ENCODE data around the gene ZCCHC3.

Gene ZCCHC3

DNA sequence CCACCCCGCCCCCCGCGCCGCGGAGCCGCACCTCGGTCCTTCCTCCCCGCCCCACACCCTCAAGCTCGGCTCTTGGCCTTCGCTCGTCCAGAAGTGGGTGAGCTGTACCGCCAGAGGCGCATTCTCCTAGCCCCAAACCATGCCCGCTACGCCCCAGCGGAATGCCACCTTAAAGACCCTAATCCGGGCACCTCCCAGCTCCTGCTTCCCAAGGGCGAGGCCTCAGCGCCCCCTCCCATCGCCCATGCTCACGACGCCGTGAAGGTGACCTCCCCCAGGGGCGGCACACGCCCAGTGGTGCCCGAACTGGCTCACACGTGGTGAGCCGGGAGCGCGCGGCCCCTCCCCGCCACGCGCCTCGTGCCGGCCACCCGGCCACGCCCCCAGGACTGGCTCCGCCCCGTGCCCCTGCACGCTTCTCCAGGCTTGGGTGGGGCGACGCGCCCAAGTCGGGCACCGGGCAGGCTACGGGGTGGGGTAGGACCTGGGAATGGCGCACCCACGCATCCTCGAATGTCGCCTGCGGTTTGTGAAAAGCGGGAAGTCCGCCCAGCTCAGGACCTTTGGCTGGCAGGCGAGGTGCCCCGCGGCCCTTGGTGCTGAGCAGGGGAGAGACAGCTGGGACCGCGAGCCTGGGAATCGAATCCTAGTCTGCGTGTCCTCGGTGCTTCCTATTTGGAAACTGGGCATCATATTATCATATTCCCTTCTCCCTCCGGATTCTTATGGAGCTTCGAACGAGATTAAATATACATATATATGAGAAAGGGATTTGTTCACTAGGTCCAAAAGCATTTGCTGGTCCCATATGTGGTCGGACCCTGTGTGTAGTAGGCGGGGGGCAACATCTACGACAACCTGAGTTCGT, 27.0 kb downstream of the ZCCHC3 start:
- no peak overlapping the region for H4K8ac ChIP-seq (ENCODE audit: low read depth, low read length)
- H3K56ac ChIP-seq (ENCODE audit: low read length): peak overlapping the region; percentile 93
- no peak overlapping the region for H3K4ac ChIP-seq (ENCODE audit: low read depth, low read length)
- DNase-seq: peak; percentile 96
- no peak overlapping the region for H3K23ac ChIP-seq (ENCODE audit: low read length)
- peaks cover 3% of the 10 kb centered on the region for H3K36me3 ChIP-seq (ENCODE audit: control insufficient read depth, insufficient read depth, low read length)
- peak overlapping the region; percentile 46 for H2BK5ac ChIP-seq (ENCODE audit: low read length)
- no peak overlapping the region for H2BK15ac ChIP-seq (replicated peaks; ENCODE audit: low read depth)
- peaks cover 12% of the 10 kb centered on the region for H3K79me1 ChIP-seq (ENCODE audit: low read length)
- peak overlapping the region; percentile 72 for H3K9ac ChIP-seq (ENCODE audit: low read length)
- H3K4me2 ChIP-seq (ENCODE audit: low read length): peak overlapping the region; percentile 71
- H3K79me2 ChIP-seq (ENCODE audit: control insufficient read depth, insufficient read depth, low read length): peaks cover 15% of the 10 kb centered on the region
- no peak overlapping the region for H2BK120ac ChIP-seq (ENCODE audit: low read depth, low read length)
- no peaks in the 10 kb centered on the region for H3K4me1 ChIP-seq (ENCODE audit: control insufficient read depth, low read depth, low read length)
- no peak overlapping the region for H4K5ac ChIP-seq (ENCODE audit: low read length)
- WGBS (ENCODE audit: extremely low coverage, insufficient coverage, low lambda C conversion rate): no CpG with 5 or more reads among the region's 69 CpGs
- H3K18ac ChIP-seq (ENCODE audit: low read length): peak overlapping the region; percentile 60
- H3K27me3 ChIP-seq (ENCODE audit: insufficient read depth, low read length, poor library complexity): no peaks in the 10 kb centered on the region
- peak overlapping the region; percentile 71 for H3K27ac ChIP-seq (ENCODE audit: low read depth, low read length)
- H2AK5ac ChIP-seq (ENCODE audit: low read length): no peak overlapping the region
- peak overlapping the region; percentile 59 for H3K4me3 ChIP-seq (ENCODE audit: low read length)

DNA sequence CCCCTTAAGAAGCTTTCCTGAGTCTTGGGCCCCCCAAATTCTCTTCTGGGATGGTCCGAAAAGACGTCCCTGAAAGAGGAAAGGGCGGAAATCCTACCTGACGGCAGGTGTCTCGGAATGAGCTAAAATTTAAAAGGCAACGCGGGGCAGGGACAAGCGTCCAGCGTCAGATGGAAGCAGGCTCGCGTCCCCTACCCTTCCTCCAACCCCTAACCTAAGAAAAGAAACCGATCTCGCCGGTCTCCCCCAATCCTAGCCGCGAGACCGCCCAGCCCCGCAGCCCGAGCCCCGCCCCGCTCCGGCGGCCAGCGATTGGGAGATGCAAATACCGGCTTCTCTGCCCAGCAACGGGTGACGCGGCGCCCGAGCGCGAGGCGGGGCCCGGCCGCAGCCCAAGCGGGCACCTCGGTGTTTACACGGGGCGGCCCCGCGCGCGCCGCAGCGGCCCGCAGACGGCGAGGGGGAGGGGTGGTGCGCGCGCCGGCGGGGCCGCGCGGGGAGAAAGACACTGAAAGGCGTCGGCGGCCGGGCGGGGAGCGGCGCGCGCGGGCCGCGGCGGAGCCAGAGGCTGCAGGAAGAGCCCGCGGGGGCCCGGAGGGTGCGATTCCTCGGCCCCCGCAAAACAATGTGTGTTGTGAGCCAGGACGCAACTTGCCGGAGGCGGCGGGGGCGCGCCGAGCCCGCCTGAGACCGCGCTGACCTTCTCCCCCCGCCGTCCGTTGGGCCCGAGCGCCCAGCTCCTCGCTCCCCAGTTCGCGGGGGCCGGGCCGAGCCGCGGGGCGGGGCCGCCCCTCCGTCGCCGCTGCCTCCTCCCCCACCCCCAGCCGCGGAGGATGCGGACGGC, 27.9 kb downstream of the ZCCHC3 start, which contains the start of gene SOX12:
Gene SOX12 (plus strand): TSS at position 508 of the 844 bp plus-strand sequence. CDS start 373 bp downstream, outside the sequence.
- peak within 1 kb of the TSS; percentile 98 for H3K56ac ChIP-seq (ENCODE audit: low read length)
- H2BK15ac ChIP-seq (replicated peaks; ENCODE audit: low read depth): no peak within 1 kb of the TSS
- H3K23ac ChIP-seq (ENCODE audit: low read length): peak within 1 kb of the TSS; percentile 92
- H3K18ac ChIP-seq (ENCODE audit: low read length): peak within 1 kb of the TSS; percentile 88
- peaks cover 15% of the 10 kb centered on the region for H3K79me2 ChIP-seq (ENCODE audit: control insufficient read depth, insufficient read depth, low read length)
- peak within 1 kb of the TSS; percentile 46 for H3K4ac ChIP-seq (ENCODE audit: low read depth, low read length)
- H3K79me1 ChIP-seq (ENCODE audit: low read length): peaks cover 12% of the 10 kb centered on the region
- peak; percentile 97 for DNase-seq
- no peak within 1 kb of the TSS for H2AK5ac ChIP-seq (ENCODE audit: low read length)
- H3K9ac ChIP-seq (ENCODE audit: low read length): peak within 1 kb of the TSS; percentile 95
- H3K27ac ChIP-seq (ENCODE audit: low read depth, low read length): peak within 1 kb of the TSS; percentile 96
- peak within 1 kb of the TSS; percentile 70 for H3K4me2 ChIP-seq (ENCODE audit: low read length)
- no CpG with 5 or more reads among the region's 106 CpGs for WGBS (ENCODE audit: extremely low coverage, insufficient coverage, low lambda C conversion rate)
- H4K8ac ChIP-seq (ENCODE audit: low read depth, low read length): no peak within 1 kb of the TSS
- H4K5ac ChIP-seq (ENCODE audit: low read length): no peak within 1 kb of the TSS
- no peaks in the 10 kb centered on the region for H3K27me3 ChIP-seq (ENCODE audit: insufficient read depth, low read length, poor library complexity)
- H2BK120ac ChIP-seq (ENCODE audit: low read depth, low read length): no peak within 1 kb of the TSS
- H2BK5ac ChIP-seq (ENCODE audit: low read length): peak within 1 kb of the TSS; percentile 90
- H3K4me3 ChIP-seq (ENCODE audit: low read length): peak within 1 kb of the TSS; percentile 85
- H3K4me1 ChIP-seq (ENCODE audit: control insufficient read depth, low read depth, low read length): no peaks in the 10 kb centered on the region
- H3K36me3 ChIP-seq (ENCODE audit: control insufficient read depth, insufficient read depth, low read length): peaks cover 3% of the 10 kb centered on the region

DNA sequence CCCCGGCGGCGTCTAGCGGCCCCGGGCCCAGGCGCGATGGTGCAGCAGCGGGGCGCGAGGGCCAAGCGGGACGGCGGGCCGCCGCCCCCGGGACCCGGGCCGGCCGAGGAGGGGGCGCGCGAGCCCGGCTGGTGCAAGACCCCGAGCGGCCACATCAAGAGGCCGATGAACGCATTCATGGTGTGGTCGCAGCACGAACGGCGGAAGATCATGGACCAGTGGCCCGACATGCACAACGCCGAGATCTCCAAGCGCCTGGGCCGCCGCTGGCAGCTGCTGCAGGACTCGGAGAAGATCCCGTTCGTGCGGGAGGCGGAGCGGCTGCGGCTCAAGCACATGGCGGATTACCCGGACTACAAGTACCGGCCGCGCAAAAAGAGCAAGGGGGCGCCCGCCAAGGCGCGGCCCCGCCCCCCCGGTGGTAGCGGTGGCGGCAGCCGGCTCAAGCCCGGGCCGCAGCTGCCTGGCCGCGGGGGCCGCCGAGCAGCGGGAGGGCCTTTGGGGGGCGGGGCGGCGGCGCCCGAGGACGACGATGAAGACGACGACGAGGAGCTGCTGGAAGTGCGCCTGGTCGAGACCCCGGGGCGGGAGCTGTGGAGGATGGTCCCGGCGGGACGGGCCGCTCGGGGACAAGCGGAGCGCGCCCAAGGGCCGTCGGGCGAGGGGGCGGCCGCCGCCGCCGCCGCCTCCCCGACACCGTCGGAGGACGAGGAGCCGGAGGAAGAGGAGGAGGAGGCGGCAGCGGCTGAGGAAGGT, 28.7 kb downstream of the ZCCHC3 start:
- H3K23ac ChIP-seq (ENCODE audit: low read length): peak overlapping the region; percentile 92
- peak overlapping the region; percentile 85 for H3K4me3 ChIP-seq (ENCODE audit: low read length)
- WGBS (ENCODE audit: extremely low coverage, insufficient coverage, low lambda C conversion rate): no CpG with 5 or more reads among the region's 103 CpGs
- peak overlapping the region; percentile 46 for H3K4ac ChIP-seq (ENCODE audit: low read depth, low read length)
- no peak overlapping the region for H4K5ac ChIP-seq (ENCODE audit: low read length)
- H3K79me1 ChIP-seq (ENCODE audit: low read length): peaks cover 12% of the 10 kb centered on the region
- H4K8ac ChIP-seq (ENCODE audit: low read depth, low read length): no peak overlapping the region
- H3K9ac ChIP-seq (ENCODE audit: low read length): peak overlapping the region; percentile 95
- peak; percentile 84 for DNase-seq
- peak overlapping the region; percentile 90 for H2BK5ac ChIP-seq (ENCODE audit: low read length)
- no peak overlapping the region for H2AK5ac ChIP-seq (ENCODE audit: low read length)
- no peaks in the 10 kb centered on the region for H3K4me1 ChIP-seq (ENCODE audit: control insufficient read depth, low read depth, low read length)
- H3K27me3 ChIP-seq (ENCODE audit: insufficient read depth, low read length, poor library complexity): no peaks in the 10 kb centered on the region
- peak overlapping the region; percentile 70 for H3K4me2 ChIP-seq (ENCODE audit: low read length)
- H3K18ac ChIP-seq (ENCODE audit: low read length): peak overlapping the region; percentile 88
- H3K79me2 ChIP-seq (ENCODE audit: control insufficient read depth, insufficient read depth, low read length): peaks cover 15% of the 10 kb centered on the region
- peak overlapping the region; percentile 98 for H3K56ac ChIP-seq (ENCODE audit: low read length)
- H2BK120ac ChIP-seq (ENCODE audit: low read depth, low read length): no peak overlapping the region
- no peak overlapping the region for H2BK15ac ChIP-seq (replicated peaks; ENCODE audit: low read depth)
- peaks cover 3% of the 10 kb centered on the region for H3K36me3 ChIP-seq (ENCODE audit: control insufficient read depth, insufficient read depth, low read length)
- peak overlapping the region; percentile 96 for H3K27ac ChIP-seq (ENCODE audit: low read depth, low read length)

DNA sequence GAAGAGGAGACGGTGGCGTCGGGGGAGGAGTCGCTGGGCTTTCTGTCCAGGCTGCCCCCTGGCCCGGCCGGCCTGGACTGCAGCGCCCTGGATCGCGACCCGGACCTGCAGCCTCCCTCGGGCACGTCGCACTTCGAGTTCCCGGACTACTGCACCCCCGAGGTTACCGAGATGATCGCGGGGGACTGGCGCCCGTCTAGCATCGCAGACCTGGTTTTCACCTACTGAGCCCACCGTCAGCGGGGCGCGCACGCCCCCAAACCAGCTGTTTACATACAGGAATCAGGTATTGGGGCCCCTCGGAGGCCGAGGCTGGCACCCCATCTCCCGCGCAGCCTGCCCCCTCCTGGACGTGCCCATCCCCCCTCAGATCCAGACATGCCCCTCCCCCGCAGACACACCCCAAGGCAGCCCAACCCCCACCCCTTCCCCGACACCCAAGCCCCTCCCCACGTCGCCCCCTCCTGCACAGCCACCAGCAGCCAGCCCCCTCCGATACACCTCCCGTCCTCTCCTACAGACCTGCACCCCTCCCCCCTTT, 29.3 kb downstream of the ZCCHC3 start:
- Histone ChIP-seq H2AK5ac (ENCODE audit: low read length) (no peak overlapping the region), H3K4me1 (ENCODE audit: control insufficient read depth, low read depth, low read length) (no peaks in the 10 kb centered on the region)
- peak; percentile 63 for DNase-seq

More for the DNA sequence above, 29.3 kb downstream of the ZCCHC3 start:
- WGBS (ENCODE audit: extremely low coverage, insufficient coverage, low lambda C conversion rate): no CpG with 5 or more reads among the region's 38 CpGs
- H3K4me3 ChIP-seq (ENCODE audit: low read length): peak overlapping the region; percentile 85
- H3K36me3 ChIP-seq (ENCODE audit: control insufficient read depth, insufficient read depth, low read length): peaks cover 3% of the 10 kb centered on the region
- peaks cover 15% of the 10 kb centered on the region for H3K79me2 ChIP-seq (ENCODE audit: control insufficient read depth, insufficient read depth, low read length)
- H3K18ac ChIP-seq (ENCODE audit: low read length): peak overlapping the region; percentile 88
- H3K27ac ChIP-seq (ENCODE audit: low read depth, low read length): peak overlapping the region; percentile 96
- H2BK15ac ChIP-seq (replicated peaks; ENCODE audit: low read depth): no peak overlapping the region
- peak overlapping the region; percentile 95 for H3K9ac ChIP-seq (ENCODE audit: low read length)
- no peak overlapping the region for H4K8ac ChIP-seq (ENCODE audit: low read depth, low read length)
- H3K27me3 ChIP-seq (ENCODE audit: insufficient read depth, low read length, poor library complexity): no peaks in the 10 kb centered on the region
- peak overlapping the region; percentile 91 for H3K23ac ChIP-seq (ENCODE audit: low read length)
- H4K5ac ChIP-seq (ENCODE audit: low read length): no peak overlapping the region
- peak overlapping the region; percentile 65 for H3K4me2 ChIP-seq (ENCODE audit: low read length)
- H3K56ac ChIP-seq (ENCODE audit: low read length): peak overlapping the region; percentile 98
- no peak overlapping the region for H2BK120ac ChIP-seq (ENCODE audit: low read depth, low read length)
- H3K79me1 ChIP-seq (ENCODE audit: low read length): peaks cover 12% of the 10 kb centered on the region
- peak overlapping the region; percentile 46 for H3K4ac ChIP-seq (ENCODE audit: low read depth, low read length)
- peak overlapping the region; percentile 90 for H2BK5ac ChIP-seq (ENCODE audit: low read length)

Measured in mesendoderm (in vitro differentiated cells).